ENCODE measurements around the gene ZNF385D.

ZNF385D gene

DNA sequence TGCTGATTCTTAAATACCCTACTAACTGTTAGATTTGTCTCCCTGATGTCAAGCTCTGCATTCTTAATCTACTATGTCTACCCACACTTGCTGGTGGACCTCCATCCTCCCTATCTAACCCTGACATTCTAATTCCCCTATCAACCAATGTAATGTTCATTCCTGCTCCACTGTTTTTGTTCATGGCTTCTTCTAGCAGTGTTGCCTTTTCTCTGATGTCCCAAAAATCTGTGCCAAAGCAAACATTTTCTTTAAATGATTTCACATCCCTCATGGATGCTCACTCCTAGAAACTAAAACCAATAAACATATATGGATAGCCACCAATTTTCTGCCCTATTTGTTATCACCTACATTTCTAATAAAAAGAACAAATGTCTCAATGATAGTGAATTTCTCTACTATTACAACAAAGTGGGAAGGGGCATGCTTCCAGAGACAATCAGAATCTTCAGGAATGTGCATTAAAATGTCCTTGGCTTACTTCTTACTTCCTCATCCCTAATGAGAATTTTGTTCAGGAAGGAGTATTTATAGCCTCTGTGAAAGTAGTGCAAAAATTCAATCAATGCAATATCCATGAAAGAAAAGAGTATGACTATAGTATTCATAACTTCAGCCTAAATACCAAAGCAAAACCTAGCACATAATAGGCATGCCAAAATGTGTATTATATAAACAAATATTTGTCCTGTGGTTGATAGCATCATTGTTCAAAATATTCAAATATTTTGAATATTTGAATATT lies 273.3 kb downstream of the ZNF385D start:
- H3K4me1 ChIP-seq (ENCODE audit: control insufficient read depth, insufficient read depth, low read length): no peaks in the 10 kb centered on the region
- H3K9ac ChIP-seq (ENCODE audit: low read length): no peak overlapping the region
- H3K27ac ChIP-seq (ENCODE audit: low read depth, low read length): no peak overlapping the region
- no peak overlapping the region for H3K4me3 ChIP-seq (ENCODE audit: low read length)
- H3K27me3 ChIP-seq (ENCODE audit: control insufficient read depth, insufficient read depth, low read length): no peaks in the 10 kb centered on the region
- no peaks in the 10 kb centered on the region for H3K36me3 ChIP-seq (ENCODE audit: control insufficient read depth, insufficient read depth, low read length)

DNA sequence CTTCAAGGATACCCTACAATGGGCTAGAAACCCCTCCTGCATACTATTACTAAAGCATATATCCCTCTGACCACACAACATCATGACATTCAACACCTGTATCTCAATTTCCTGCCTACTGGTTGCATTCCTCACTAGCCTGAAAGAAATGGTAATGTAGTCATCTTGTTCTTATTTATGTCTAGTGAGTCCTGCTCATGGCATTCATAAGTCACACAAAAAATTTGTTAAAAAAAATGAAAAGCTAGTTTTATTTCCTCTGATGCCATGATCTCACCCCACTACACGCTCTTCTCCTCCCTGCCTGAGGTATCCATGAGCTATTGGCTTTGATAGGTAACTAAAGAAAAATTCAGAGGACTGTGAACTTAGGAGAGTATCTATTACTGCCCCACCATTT lies 284.5 kb downstream of the ZNF385D start:
- H3K27me3 ChIP-seq (ENCODE audit: control insufficient read depth, insufficient read depth, low read length): no peaks in the 10 kb centered on the region
- H3K27ac ChIP-seq (ENCODE audit: low read depth, low read length): no peak overlapping the region
- H3K4me1 ChIP-seq (ENCODE audit: control insufficient read depth, insufficient read depth, low read length): no peaks in the 10 kb centered on the region
- H3K9ac ChIP-seq (ENCODE audit: low read length): no peak overlapping the region
- no peak overlapping the region for H3K4me3 ChIP-seq (ENCODE audit: low read length)
- no peaks in the 10 kb centered on the region for H3K36me3 ChIP-seq (ENCODE audit: control insufficient read depth, insufficient read depth, low read length)

GRCh38 chr3:21464746-21465145 lies 286.3 kb downstream of the ZNF385D start:
- Histone ChIP-seq H3K4me3 (ENCODE audit: low read length) (no peak overlapping the region), H3K27me3 (ENCODE audit: control insufficient read depth, insufficient read depth, low read length) (no peaks in the 10 kb centered on the region), H3K36me3 (ENCODE audit: control insufficient read depth, insufficient read depth, low read length) (no peaks in the 10 kb centered on the region), H3K27ac (ENCODE audit: low read depth, low read length) (no peak overlapping the region), H3K4me1 (ENCODE audit: control insufficient read depth, insufficient read depth, low read length) (no peaks in the 10 kb centered on the region), H3K9ac (ENCODE audit: low read length) (no peak overlapping the region)

DNA sequence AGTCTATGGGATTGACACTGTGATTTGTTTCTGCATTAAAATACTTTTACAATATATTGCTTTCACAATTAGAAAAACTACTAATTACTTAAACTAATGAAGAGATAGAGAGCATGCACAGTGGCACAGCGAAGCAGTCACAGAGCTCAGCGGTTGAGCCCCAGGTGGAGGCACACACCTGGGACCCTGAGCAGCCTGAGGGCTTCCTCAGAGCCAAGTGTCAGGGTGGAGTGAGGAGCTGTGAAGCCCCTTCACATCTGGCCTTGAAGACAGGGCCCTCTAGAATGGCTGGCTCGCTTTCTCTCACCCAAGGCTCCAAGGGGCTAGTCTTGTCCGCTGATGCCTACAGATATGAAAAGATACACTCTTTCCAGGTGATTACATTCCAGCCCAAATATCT lies 287.7 kb downstream of the ZNF385D start:
- H3K4me1 ChIP-seq (ENCODE audit: control insufficient read depth, insufficient read depth, low read length): no peaks in the 10 kb centered on the region
- H3K9ac ChIP-seq (ENCODE audit: low read length): no peak overlapping the region
- H3K36me3 ChIP-seq (ENCODE audit: control insufficient read depth, insufficient read depth, low read length): no peaks in the 10 kb centered on the region
- no peaks in the 10 kb centered on the region for H3K27me3 ChIP-seq (ENCODE audit: control insufficient read depth, insufficient read depth, low read length)
- H3K27ac ChIP-seq (ENCODE audit: low read depth, low read length): no peak overlapping the region
- H3K4me3 ChIP-seq (ENCODE audit: low read length): no peak overlapping the region

DNA sequence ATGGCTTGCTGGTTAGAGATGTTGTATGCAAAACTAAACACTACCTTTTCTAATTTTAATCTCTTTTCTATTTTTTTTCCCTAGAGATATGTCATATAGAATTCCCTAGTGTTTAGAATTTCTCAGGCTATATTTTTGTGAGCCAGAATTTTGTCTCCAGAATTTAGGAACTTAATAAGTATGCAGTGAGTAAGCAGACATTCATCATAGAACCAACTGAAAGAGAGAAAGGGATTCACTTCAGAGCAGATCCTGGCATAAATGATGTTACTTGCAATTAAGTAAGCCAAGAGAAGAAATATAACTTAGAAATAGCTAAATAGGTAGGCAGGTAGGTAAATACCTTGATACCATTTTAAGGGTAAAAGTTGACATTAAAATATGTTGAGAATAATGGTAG lies 288.9 kb downstream of the ZNF385D start:
- Histone ChIP-seq H3K4me3 (ENCODE audit: low read length) (no peak overlapping the region), H3K27ac (ENCODE audit: low read depth, low read length) (no peak overlapping the region), H3K4me1 (ENCODE audit: control insufficient read depth, insufficient read depth, low read length) (no peaks in the 10 kb centered on the region), H3K9ac (ENCODE audit: low read length) (no peak overlapping the region), H3K36me3 (ENCODE audit: control insufficient read depth, insufficient read depth, low read length) (no peaks in the 10 kb centered on the region), H3K27me3 (ENCODE audit: control insufficient read depth, insufficient read depth, low read length) (no peaks in the 10 kb centered on the region)

GRCh38 chr3:21457084-21457483 lies 293.9 kb downstream of the ZNF385D start:
- Histone ChIP-seq H3K36me3 (ENCODE audit: control insufficient read depth, insufficient read depth, low read length) (no peaks in the 10 kb centered on the region), H3K4me1 (ENCODE audit: control insufficient read depth, insufficient read depth, low read length) (no peaks in the 10 kb centered on the region), H3K27me3 (ENCODE audit: control insufficient read depth, insufficient read depth, low read length) (no peaks in the 10 kb centered on the region), H3K9ac (ENCODE audit: low read length) (no peak overlapping the region), H3K27ac (ENCODE audit: low read depth, low read length) (no peak overlapping the region), H3K4me3 (ENCODE audit: low read length) (no peak overlapping the region)

- no peaks in the 10 kb centered on the region for H3K36me3 ChIP-seq (ENCODE audit: control insufficient read depth, insufficient read depth, low read length)
- H3K27me3 ChIP-seq (ENCODE audit: control insufficient read depth, insufficient read depth, low read length): no peaks in the 10 kb centered on the region
- H3K4me1 ChIP-seq (ENCODE audit: control insufficient read depth, insufficient read depth, low read length): no peaks in the 10 kb centered on the region
- H3K9ac ChIP-seq (ENCODE audit: low read length): no peak overlapping the region
- H3K4me3 ChIP-seq (ENCODE audit: low read length): no peak overlapping the region
- no peak overlapping the region for H3K27ac ChIP-seq (ENCODE audit: low read depth, low read length)
These were observed 301.3 kb downstream of the ZNF385D start for GRCh38 chr3:21449738-21450137.

- H3K9ac ChIP-seq (ENCODE audit: low read length): no peak overlapping the region
- H3K4me1 ChIP-seq (ENCODE audit: control insufficient read depth, insufficient read depth, low read length): no peaks in the 10 kb centered on the region
- no peaks in the 10 kb centered on the region for H3K27me3 ChIP-seq (ENCODE audit: control insufficient read depth, insufficient read depth, low read length)
- no peak overlapping the region for H3K4me3 ChIP-seq (ENCODE audit: low read length)
- H3K27ac ChIP-seq (ENCODE audit: low read depth, low read length): no peak overlapping the region
- H3K36me3 ChIP-seq (ENCODE audit: control insufficient read depth, insufficient read depth, low read length): no peaks in the 10 kb centered on the region
These were observed 303.4 kb downstream of the ZNF385D start for GRCh38 chr3:21447476-21448151.

DNA sequence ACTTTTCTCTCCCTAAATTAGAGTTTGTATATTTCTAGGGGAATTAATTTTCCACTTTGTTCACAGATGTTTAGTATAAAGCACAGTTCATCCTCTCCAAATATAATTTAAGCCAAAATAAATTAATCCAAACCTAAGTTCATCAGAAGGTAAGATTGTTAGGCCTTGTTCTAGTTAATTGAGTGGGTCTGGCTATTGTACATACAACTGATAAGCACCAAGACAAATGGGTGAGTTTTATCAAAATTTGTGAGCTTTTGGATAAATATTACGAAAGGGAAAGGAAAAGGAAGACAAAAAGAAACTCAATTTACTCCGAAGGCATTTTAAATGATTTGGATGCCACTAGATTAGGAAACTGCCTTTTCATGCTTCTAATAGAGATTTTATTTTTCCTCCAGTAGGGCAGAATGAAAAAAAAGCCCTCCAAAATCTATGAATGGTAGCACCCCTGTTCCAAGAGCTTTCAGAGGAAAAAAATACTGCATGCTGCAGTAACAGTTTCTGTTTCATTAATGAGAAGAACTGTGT lies 304.0 kb downstream of the ZNF385D start:
- no peak overlapping the region for H3K4me3 ChIP-seq (ENCODE audit: low read length)
- no peaks in the 10 kb centered on the region for H3K27me3 ChIP-seq (ENCODE audit: control insufficient read depth, insufficient read depth, low read length)
- H3K36me3 ChIP-seq (ENCODE audit: control insufficient read depth, insufficient read depth, low read length): no peaks in the 10 kb centered on the region
- no peak overlapping the region for H3K9ac ChIP-seq (ENCODE audit: low read length)
- no peak overlapping the region for H3K27ac ChIP-seq (ENCODE audit: low read depth, low read length)
- H3K4me1 ChIP-seq (ENCODE audit: control insufficient read depth, insufficient read depth, low read length): no peaks in the 10 kb centered on the region

- no peaks in the 10 kb centered on the region for H3K27me3 ChIP-seq (ENCODE audit: control insufficient read depth, insufficient read depth, low read length)
- H3K27ac ChIP-seq (ENCODE audit: low read depth, low read length): no peak overlapping the region
- H3K4me3 ChIP-seq (ENCODE audit: low read length): no peak overlapping the region
- H3K9ac ChIP-seq (ENCODE audit: low read length): no peak overlapping the region
- H3K36me3 ChIP-seq (ENCODE audit: control insufficient read depth, insufficient read depth, low read length): no peaks in the 10 kb centered on the region
- no peaks in the 10 kb centered on the region for H3K4me1 ChIP-seq (ENCODE audit: control insufficient read depth, insufficient read depth, low read length)
These were observed 305.0 kb downstream of the ZNF385D start for GRCh38 chr3:21446027-21446426.

DNA sequence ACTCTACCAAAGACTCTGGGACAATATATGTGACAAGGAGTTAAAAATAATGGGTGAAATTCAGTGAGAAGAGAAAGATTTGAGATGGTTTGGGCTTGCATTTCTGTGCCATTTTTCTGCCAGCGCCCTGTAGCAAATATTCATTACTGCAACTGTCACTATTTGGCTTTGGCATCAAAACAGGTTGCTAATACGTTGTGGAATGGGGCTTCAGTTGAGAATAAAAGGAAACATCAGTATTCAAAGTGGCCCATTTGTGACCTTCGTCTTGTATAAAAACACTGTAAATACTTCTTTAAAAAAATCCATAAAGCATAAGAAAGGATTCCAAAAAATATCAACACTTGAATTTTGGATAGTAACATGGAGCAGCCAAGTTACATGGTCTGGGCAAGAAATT lies 309.2 kb downstream of the ZNF385D start:
- no peaks in the 10 kb centered on the region for H3K27me3 ChIP-seq (ENCODE audit: control insufficient read depth, insufficient read depth, low read length)

GRCh38 chr3:21436835-21437234 lies 314.2 kb downstream of the ZNF385D start:
- Histone ChIP-seq H3K9ac (ENCODE audit: low read length) (no peak overlapping the region), H3K27me3 (ENCODE audit: control insufficient read depth, insufficient read depth, low read length) (no peaks in the 10 kb centered on the region), H3K36me3 (ENCODE audit: control insufficient read depth, insufficient read depth, low read length) (no peaks in the 10 kb centered on the region), H3K4me1 (ENCODE audit: control insufficient read depth, insufficient read depth, low read length) (no peaks in the 10 kb centered on the region), H3K4me3 (ENCODE audit: low read length) (no peak overlapping the region), H3K27ac (ENCODE audit: low read depth, low read length) (no peak overlapping the region)

More for the DNA sequence above, 309.2 kb downstream of the ZNF385D start:
- no peaks in the 10 kb centered on the region for H3K36me3 ChIP-seq (ENCODE audit: control insufficient read depth, insufficient read depth, low read length)
- no peak overlapping the region for H3K27ac ChIP-seq (ENCODE audit: low read depth, low read length)
- no peak overlapping the region for H3K4me3 ChIP-seq (ENCODE audit: low read length)
- no peak overlapping the region for H3K9ac ChIP-seq (ENCODE audit: low read length)
- H3K4me1 ChIP-seq (ENCODE audit: control insufficient read depth, insufficient read depth, low read length): no peaks in the 10 kb centered on the region

DNA sequence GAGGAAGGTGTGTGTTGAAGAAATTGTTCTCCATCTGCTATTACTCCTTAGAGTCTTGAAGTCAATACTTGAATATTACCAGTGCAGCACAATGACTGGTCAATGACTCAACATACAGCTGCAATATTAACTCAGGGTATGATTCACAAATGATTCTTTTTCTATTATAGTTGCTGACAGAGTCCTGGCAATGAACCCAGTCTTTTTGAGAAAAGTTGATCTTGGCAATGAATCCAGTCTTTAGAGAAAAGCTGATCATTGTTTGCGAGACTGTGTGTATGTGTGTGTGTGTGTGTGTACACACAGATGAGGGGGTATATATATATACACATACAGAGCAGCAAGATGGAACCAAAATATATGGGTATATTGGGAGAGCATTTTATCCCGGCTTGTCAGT lies 315.1 kb downstream of the ZNF385D start:
- Histone ChIP-seq H3K36me3 (ENCODE audit: control insufficient read depth, insufficient read depth, low read length) (no peaks in the 10 kb centered on the region), H3K4me3 (ENCODE audit: low read length) (no peak overlapping the region), H3K4me1 (ENCODE audit: control insufficient read depth, insufficient read depth, low read length) (no peaks in the 10 kb centered on the region), H3K9ac (ENCODE audit: low read length) (no peak overlapping the region), H3K27ac (ENCODE audit: low read depth, low read length) (no peak overlapping the region), H3K27me3 (ENCODE audit: control insufficient read depth, insufficient read depth, low read length) (no peaks in the 10 kb centered on the region)
